Lung microvascular endothelial cell (primary cell): ENCODE results near the gene CACNA1B. TPM values are rescaled to one million over a fixed set of nuclear protein-coding genes. Genes with fewer than 3 reads are reported as not detected.

ENCODE experiments used
- DNase-seq, 2 donors: peaks; one replicate each; pipeline versions ENCODE4 v3.0.0 to v3.0.0-alpha.2; 2010; ENCODE audit warnings: low read depth in 2 of 2
- total RNA-seq: library from RNA; depleted of rRNA; stranded (reverse); fragments of >200 nt; gene quantifications from 2 replicates; pipeline ENCODE4 v1.2.1, GENCODE V29; 2014

Gene CACNA1B
- total RNA-seq, 1 donor from 2014 or later, result under 0.01 TPM

- DNase-seq, result no peak
These were observed 156.4 kb downstream of the CACNA1B start for GRCh38 chr9:138033950-138034349.

- DNase-seq, result no peak
These were observed 159.6 kb downstream of the CACNA1B start for GRCh38 chr9:138037140-138037539.

- DNase-seq, result no peak
These were observed 160.7 kb downstream of the CACNA1B start for GRCh38 chr9:138038244-138038671.

- DNase-seq, result no peak
These were observed 163.2 kb downstream of the CACNA1B start for GRCh38 chr9:138040446-138041430.

GRCh38 chr9:138042146-138042545 lies 164.6 kb downstream of the CACNA1B start:
- DNase-seq, result no peak

- DNase-seq, result no peak
These were observed 165.1 kb downstream of the CACNA1B start for GRCh38 chr9:138042640-138043039.

- no peak for DNase-seq
These were observed 165.5 kb downstream of the CACNA1B start for GRCh38 chr9:138043061-138043410.

GRCh38 chr9:138043411-138044345 lies 166.1 kb downstream of the CACNA1B start:
- DNase-seq, result no peak

GRCh38 chr9:138044485-138045383 lies 167.2 kb downstream of the CACNA1B start:
- no peak for DNase-seq

- DNase-seq, result no peak
These were observed 168.2 kb downstream of the CACNA1B start for GRCh38 chr9:138045541-138046490.

GRCh38 chr9:138046641-138047301 lies 169.2 kb downstream of the CACNA1B start:
- DNase-seq, result no peak

- DNase-seq, result no peak
These were observed 170.0 kb downstream of the CACNA1B start for GRCh38 chr9:138047469-138048040.

- DNase-seq, result no peak
These were observed 170.6 kb downstream of the CACNA1B start for GRCh38 chr9:138048184-138048583.

- DNase-seq, result no peak
These were observed 171.7 kb downstream of the CACNA1B start for GRCh38 chr9:138049085-138049778.

- no peak for DNase-seq
These were observed 172.3 kb downstream of the CACNA1B start for GRCh38 chr9:138049779-138050471.

- no peak for DNase-seq
These were observed 173.1 kb downstream of the CACNA1B start for GRCh38 chr9:138050472-138051330.
